ENCODE results near the gene SLC46A1.

Gene SLC46A1

GRCh38 chr17:28350271-28350670 is 55.7 kb downstream of the SLC46A1 start:
- DNase-seq (ENCODE audit: low read depth), result no peak

GRCh38 chr17:28348979-28349378 is 57.0 kb downstream of the SLC46A1 start:
- no peak for DNase-seq (ENCODE audit: low read depth)

- DNase-seq (ENCODE audit: low read depth), result peak; percentile 88
Observed at GRCh38 chr17:28347261-28347891, 58.6 kb downstream of the SLC46A1 start.

GRCh38 chr17:28346746-28347246 is 59.2 kb downstream of the SLC46A1 start:
- peak; percentile 82 for DNase-seq (ENCODE audit: low read depth)

GRCh38 chr17:28346199-28346580 is 59.8 kb downstream of the SLC46A1 start:
- DNase-seq (ENCODE audit: low read depth), result no peak

- no peak for DNase-seq (ENCODE audit: low read depth)
Observed at GRCh38 chr17:28345419-28346198, 60.4 kb downstream of the SLC46A1 start.

All from iris pigment epithelial cell (primary cell).